HG02759 (cell line): ENCODE data around the gene ITPR1.

Experiments
- ATAC-seq: cut with Tn5 transposase; IDR thresholded peaks from one replicate; pipeline ENCODE4 v1.9.1; 2021; ENCODE audit warnings: mild to moderate bottlenecking, moderate library complexity; ENCODE audit not compliant: unreplicated experiment

The ITPR1 gene

DNA sequence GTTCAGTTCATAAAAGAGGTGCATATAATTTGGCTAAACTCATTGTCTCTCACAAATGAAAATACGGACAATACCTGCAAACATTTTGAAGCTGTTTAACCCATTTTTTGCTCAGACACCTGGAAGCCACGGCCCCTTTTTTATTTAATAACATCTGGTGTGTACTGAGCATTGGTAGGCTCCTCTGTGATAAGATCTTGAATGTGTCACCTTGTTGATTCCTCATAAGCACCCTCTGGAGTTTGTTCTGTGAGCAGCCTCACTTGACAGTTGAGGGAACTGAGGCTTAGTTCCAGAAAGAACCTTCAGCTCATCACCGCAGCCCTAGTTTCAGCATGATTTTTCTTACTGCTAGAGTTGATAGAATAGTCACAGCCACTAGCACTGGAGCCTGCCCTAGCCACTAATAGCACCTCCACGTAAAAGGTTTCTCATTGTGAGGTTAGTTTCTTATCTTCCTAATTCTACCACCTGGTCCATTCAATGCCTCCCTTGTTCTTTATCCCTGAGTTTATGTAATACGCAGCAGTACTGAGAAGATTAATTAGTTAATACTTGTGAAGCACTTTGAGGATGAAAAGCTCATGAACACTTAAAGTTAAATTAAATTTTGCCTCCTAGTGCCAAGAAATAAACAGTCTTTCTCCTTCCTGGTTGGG is 71.9 kb downstream of the ITPR1 start:
- no peak for ATAC-seq

- no peak for ATAC-seq
Measured at GRCh38 chr3:4565809-4566501, 72.8 kb downstream of the ITPR1 start.

DNA sequence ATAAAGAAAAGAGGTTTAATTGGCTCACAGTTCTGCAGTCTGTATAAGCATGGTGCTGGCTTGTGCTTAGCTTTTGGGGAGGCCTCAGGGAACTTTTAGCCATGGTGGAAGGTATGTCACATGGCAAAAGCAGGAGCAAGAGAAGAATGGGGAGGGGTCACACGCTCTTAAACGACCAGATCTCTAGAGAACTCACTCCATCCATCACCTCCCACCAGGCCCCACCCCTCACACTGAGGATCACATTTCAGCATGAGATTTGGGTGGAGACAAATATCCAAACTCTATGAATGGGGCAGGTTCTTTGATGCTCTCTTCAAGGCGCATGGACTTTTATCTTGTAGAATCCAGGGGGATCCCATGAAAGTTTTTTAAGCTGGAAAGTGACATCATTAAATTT is 75.7 kb downstream of the ITPR1 start:
- ATAC-seq: no peak

DNA sequence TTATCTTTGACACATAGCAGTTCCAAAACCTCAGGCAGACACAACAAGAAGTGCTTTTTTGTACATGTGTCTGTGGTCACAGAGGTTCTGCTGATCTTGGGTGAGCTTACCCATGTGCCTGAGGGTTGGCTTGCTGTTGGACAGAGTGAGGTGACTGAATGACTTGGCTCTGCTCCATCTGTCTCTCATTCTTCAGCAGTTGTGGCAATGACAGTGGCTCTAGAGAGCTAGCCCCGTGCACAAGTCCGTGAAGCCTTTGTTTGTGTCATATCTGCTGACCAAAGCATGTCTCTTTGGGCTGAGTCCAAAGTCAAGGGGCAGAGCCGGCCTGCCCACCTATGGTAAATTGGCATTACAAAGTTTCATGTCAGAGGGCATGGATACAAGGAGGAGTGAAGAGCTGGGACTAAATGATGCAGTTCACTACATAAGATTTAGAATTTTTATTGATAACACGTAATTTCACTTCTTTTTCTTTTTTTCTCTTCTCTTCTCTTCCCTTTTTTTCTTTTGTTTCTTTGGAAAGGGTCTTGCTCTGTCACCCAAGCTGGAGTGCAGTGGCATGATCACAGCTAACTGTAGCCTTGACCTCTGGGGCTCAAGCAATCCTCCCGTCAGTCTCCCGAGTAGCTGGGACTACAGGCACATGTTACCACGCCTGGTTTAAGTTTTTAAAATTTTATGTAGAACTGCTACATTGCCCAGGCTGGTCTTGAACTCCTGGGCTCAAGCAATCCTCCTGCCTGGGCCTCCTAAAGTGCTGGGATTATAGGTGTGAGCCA is 77.9 kb downstream of the ITPR1 start:
- ATAC-seq: no peak

DNA sequence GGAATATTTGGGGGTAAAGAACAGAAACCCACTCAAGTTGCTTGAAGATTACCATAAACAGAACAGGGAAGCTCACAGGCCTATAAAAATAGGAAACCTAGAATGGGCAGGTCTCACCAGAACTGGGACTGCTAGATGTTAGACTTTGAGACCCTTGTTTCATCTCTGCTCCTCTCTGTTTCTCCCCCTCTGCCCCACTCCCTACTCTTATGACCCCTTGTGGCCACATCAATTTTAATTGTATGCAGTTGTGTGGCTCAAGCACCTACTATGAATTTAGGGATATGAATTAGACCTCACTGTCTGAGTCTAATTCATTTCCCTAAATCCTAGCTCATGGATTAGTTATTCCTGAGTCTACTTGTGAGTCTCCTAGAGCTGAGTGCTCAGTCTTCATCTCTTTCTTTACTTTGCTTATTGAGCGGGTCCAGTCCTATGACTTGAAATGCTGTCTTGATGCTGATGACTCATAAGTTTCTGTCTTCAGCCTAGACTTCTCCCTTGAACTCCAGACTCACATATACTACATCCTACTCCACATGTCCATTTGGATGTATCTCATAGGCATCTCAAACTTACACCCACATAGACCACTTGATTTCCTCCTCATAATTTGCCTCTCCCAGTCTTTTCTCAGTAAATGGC is 78.7 kb downstream of the ITPR1 start:
- ATAC-seq: no peak

DNA sequence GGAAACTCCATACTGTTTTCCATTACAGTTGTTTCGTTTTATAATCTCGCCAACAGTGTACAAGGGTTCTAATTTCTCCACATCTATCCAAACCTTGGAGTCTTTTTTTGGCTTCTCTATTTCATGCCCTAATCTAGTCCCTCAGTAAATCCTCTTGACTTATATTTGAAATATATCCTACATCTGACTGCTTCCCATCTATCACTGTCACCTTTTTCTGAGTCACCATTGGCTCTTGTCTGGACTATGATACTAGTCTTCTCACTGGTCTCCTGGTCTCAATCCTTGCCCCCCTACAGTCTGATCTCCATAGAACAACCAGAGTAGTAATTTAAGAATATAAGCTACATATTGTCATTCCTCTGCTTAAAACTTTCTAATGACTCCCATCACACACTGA is 80.0 kb downstream of the ITPR1 start:
- no peak for ATAC-seq

GRCh38 chr3:4574426-4574965 is 81.3 kb downstream of the ITPR1 start:
- no peak for ATAC-seq

DNA sequence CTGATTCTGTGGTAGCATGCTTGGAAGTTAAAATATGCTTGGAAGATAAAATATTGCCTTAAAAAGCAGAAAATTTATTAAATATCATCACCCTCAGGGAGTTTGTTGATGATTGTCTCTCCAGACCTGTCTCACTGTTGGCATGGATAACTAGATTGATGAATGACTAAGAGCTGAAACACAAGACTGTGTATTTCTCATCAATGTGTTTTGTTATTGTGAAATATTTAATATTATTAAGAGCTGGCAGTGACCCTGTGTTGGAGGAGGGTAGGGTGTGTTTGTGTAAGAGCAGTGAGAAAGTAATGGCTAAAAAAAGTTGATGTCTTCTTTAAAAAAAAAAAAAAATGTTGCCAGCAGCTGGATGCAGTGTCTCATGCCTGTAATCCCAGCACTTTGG is 82.2 kb downstream of the ITPR1 start:
- no peak for ATAC-seq

GRCh38 chr3:4577721-4578120 is 84.6 kb downstream of the ITPR1 start:
- no peak for ATAC-seq

DNA sequence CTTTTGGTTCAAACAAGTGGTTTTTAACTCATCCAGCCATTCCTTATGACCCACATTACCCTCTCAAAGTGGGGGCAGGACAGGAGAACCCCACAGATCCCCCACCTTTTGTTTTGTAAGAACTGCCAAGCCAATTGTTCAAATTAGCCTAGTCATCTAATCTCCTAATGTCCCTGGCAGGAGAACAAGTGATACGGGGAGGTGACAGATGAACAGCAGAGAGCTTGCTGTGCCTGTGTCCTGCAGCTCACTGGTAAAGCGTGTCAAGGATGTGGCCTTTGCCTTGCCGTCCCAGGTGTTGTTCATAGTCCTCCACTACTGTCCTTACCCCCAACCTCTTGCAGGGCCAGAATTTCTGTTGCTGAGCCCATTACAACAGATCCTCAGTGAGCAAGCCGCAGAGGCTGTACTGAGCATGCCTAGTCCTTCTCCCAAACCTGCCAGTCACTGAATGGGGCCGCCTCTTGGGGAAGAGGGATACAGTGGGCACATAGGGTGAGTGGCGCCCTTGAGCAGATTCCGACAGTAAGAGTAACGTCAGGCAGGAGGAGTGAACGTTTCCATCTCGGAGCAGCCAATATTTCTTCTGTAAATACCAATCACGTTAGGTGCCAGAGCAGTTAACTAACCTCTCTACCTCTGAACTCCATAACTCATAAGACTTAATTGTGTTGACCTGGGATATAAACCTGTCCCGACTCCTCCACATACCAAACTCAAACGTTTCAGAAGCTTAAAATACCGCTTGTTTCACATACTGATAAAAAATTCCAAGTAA is 87.4 kb downstream of the ITPR1 start:
- no peak for ATAC-seq

- ATAC-seq: no peak
Measured at GRCh38 chr3:4581124-4581424, 87.9 kb downstream of the ITPR1 start.

GRCh38 chr3:4581498-4581897 is 88.3 kb downstream of the ITPR1 start:
- ATAC-seq: no peak

DNA sequence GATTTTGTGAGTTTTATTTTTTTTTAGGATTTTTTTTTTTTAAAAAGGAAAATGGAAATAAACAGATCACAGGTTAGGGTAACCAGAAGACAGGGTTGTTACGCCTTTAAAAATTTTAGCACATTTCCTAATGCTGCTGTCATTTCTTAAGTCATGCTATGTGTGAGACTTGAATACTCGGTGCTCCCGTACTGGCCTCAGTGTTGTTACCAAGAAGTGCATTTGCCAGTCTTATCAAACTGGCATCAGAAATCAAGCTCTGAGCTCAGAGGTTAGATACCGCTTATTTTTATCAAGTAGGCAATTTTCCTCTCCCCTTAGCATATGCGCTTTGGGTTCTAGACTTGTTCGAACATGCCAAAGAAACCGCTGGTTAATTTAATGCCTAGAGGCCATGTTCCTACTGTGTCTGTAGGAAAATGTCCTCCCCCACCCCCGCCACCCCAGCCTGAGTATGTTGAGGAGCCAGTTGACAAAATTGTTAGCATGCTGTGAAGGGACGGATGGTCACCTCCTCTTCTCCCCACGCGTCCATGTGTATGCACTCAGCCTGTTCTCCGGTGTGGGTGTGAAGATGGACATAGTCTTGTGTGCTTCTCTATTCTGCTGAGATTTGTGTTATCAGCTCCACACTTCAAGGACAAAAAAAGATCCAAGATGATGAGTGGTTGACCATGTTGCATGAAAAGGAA is 88.9 kb downstream of the ITPR1 start:
- no peak for ATAC-seq

DNA sequence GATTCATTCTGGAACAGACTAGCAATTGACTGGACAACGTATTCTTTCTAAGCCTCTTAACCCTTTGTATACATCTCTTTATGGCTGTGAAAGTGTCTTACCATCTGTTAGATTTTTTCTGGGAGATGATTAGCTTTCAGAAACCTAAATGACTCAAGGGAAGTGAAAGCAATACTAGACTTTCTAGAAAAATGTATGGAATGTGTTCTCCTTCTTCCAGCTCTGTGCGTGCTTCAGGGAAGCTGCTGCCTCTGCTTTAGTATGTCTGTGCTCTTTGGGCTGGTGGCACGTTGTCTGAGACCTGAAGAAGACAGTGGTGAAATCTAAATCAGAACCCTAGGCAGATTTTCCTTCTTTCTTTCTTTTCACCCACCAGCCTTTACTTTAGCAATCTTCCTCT is 89.5 kb downstream of the ITPR1 start:
- ATAC-seq: no peak

DNA sequence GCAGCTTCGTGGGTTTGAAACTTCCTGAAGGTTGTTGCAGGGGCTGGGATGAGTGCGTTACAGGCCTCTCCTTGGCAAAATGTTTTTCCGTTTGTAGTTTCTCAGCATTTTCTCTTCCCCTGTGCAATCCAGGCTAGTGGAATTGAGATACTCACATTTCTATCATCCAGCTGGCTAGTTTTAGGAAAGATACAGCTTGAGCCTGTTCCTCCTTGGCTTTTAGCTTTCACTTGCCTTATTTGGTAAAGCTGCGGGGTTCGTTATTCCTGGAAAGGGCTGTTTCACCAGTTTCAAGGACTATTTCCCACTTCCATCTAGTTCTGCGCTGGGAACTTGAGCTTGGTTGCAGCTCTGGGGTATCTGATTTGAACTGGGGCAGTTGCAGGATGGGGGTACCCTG is 90.3 kb downstream of the ITPR1 start:
- ATAC-seq: no peak

DNA sequence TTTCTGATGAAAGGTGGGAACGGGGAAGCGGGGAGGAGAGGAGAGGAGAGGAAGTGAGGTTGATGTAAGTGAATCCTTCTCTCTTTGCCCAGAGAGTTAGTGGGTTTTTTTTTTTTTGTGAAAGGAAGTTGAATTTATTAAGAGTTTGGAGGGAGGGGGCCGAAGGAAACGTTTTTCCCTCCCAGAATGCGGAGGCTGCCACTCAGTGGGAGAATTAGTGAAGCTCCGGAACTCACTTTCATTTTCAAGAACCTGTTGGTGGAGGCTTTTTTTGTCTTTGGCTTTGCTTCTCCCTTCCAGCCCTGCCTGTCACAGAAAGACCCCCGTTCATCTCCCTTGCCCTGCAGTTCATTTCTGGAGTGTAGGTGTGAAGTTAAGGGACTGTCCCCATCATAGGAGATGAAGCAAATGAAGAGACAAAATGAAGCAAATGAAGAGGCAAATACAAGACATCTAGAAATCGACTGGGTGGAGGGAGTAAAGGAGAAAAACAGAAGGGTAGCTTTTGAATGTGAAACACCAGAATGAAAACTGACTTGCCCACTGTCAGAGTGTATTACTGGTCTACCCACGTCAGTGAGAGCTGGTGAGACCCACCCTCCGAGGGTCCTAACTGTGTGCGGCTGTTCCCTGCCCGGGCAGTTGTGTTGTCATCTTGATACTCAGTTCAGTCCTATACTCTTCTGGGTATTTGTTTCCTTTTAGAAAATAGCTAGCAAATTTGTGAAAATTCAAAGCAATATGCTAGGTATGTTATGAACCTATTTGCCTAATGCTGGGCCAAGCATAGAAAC is 91.5 kb downstream of the ITPR1 start:
- peak; percentile 36 for ATAC-seq

DNA sequence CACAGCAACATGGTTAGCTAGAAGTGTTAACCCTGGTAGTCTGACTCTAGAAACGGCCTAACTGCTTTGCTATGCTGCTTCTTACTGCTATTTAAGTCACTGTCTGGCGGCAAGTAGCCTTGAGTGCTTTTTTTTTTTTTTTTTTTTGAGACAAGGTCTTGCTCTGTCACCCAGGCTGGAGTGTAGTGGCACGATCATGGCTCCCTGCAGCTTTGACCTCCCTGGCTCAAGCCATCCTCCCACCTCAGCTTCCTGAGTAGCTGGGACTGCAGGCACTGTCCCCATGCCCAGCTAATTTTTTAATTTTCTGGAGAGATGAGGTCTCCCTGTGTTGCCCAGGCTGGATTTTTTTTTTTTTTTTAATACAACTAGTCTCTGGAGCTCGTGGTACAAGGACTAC is 93.2 kb downstream of the ITPR1 start:
- ATAC-seq: no peak

GRCh38 chr3:4587061-4587837 is 94.1 kb downstream of the ITPR1 start:
- ATAC-seq: no peak

DNA sequence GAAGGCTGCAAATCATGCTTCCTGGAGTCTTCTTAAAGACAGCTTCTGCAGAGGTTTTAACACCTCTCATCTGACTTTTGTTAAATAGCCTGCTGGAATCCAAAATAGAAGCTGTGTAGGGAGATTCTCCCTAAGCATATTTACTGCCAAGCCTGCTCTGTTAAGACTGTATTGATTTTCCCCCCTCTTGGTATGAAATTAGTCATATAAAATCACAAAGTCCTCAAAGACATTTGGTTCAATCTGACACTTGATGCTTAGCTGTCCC is 94.6 kb downstream of the ITPR1 start:
- ATAC-seq: no peak
